ENCODE data around the gene BCAS4. TPM values are rescaled to one million over a fixed set of nuclear protein-coding genes. Genes with fewer than 3 reads are reported as not detected.

BCAS4 gene
- total RNA-seq, 1 experiment from 2014 or later = 34.8 TPM

DNA sequence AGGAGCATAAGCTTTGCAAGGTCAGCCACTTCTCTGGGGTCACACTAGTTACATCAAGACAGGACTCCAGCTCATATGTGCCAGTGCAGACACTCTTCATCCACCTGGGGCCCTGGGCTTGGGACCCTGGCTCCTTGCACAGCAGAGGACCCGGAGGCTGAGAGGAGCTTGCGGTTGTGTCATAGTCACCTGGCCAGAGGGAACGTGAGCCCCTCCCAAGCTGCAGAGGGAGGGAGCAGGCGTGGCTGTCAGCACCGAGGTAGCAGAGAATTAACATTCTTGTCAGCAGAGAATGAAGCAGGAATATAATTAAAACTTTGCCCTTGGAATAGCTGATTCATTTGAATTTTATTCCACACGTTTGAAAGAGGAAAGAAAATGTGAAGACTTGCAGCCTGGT, 36.8 kb downstream of the BCAS4 start:
- no peak overlapping the region for H3K27ac ChIP-seq (ENCODE audit: low read length)
- no TSS peak for BruUV-seq (replicated peaks)
- CTCF ChIA-PET = no interaction called here
- H3K36me3 ChIP-seq (ENCODE audit: control insufficient read depth, insufficient read depth, low read length) = no peaks in the 10 kb centered on the region
- in situ Hi-C loops (cut with HindIII; ENCODE audit: low pct_unique_long_range_greater_than_20kb, low sequenced_read_pairs) = no loop called here
- H3K4me1 ChIP-seq (ENCODE audit: control insufficient read depth, insufficient read depth, low read length) = no peaks in the 10 kb centered on the region
- TF ChIP-seq, protein P1, sequence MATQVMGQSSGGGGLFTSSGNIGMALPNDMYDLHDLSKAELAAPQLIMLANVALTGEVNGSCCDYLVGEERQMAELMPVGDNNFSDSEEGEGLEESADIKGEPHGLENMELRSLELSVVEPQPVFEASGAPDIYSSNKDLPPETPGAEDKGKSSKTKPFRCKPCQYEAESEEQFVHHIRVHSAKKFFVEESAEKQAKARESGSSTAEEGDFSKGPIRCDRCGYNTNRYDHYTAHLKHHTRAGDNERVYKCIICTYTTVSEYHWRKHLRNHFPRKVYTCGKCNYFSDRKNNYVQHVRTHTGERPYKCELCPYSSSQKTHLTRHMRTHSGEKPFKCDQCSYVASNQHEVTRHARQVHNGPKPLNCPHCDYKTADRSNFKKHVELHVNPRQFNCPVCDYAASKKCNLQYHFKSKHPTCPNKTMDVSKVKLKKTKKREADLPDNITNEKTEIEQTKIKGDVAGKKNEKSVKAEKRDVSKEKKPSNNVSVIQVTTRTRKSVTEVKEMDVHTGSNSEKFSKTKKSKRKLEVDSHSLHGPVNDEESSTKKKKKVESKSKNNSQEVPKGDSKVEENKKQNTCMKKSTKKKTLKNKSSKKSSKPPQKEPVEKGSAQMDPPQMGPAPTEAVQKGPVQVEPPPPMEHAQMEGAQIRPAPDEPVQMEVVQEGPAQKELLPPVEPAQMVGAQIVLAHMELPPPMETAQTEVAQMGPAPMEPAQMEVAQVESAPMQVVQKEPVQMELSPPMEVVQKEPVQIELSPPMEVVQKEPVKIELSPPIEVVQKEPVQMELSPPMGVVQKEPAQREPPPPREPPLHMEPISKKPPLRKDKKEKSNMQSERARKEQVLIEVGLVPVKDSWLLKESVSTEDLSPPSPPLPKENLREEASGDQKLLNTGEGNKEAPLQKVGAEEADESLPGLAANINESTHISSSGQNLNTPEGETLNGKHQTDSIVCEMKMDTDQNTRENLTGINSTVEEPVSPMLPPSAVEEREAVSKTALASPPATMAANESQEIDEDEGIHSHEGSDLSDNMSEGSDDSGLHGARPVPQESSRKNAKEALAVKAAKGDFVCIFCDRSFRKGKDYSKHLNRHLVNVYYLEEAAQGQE (IDR thresholded peaks at IDR 0.05; ENCODE audit: insufficient read depth in 1 of 2, low read depth in 2 of 2, low read length in 1 of 2) = no peak
- TF ChIP-seq SIN3A (IDR thresholded peaks at IDR 0.05; ENCODE audit: borderline replicate concordance, insufficient read depth, low read depth, low read length) (no peak), POLR2AphosphoS5 (IDR thresholded peaks at IDR 0.05; ENCODE audit: low read depth, low read length) (no peak), TCF7L2 (IDR thresholded peaks at IDR 0.05; ENCODE audit: low read depth, low read length) (no peak)
- TF ChIP-seq, protein P2, sequence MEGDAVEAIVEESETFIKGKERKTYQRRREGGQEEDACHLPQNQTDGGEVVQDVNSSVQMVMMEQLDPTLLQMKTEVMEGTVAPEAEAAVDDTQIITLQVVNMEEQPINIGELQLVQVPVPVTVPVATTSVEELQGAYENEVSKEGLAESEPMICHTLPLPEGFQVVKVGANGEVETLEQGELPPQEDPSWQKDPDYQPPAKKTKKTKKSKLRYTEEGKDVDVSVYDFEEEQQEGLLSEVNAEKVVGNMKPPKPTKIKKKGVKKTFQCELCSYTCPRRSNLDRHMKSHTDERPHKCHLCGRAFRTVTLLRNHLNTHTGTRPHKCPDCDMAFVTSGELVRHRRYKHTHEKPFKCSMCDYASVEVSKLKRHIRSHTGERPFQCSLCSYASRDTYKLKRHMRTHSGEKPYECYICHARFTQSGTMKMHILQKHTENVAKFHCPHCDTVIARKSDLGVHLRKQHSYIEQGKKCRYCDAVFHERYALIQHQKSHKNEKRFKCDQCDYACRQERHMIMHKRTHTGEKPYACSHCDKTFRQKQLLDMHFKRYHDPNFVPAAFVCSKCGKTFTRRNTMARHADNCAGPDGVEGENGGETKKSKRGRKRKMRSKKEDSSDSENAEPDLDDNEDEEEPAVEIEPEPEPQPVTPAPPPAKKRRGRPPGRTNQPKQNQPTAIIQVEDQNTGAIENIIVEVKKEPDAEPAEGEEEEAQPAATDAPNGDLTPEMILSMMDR (IDR thresholded peaks at IDR 0.05) = no peak
- no peak overlapping the region for H3K4me3 ChIP-seq (ENCODE audit: low read depth in 2 of 2, low read length in 2 of 2)
- H3K9me3 ChIP-seq (ENCODE audit: control insufficient read depth, insufficient read depth, low read depth, low read length) = no peaks in the 10 kb centered on the region
- ATAC-seq (no peak), DNase-seq (ENCODE audit: low read depth, low spot score) (no peak)
- no peaks in the 10 kb centered on the region for H3K27me3 ChIP-seq (ENCODE audit: control insufficient read depth, insufficient read depth, low read length)
- intact Hi-C loops (cut with micrococcal nuclease; ENCODE audit: unreplicated experiment) = no loop called here
- POLR2A ChIA-PET = interaction anchor here (0.7 kb wide), 1 partner anchor 350 kb away, joined by 7 read pairs; no protein-coding TSS in a partner anchor

DNA sequence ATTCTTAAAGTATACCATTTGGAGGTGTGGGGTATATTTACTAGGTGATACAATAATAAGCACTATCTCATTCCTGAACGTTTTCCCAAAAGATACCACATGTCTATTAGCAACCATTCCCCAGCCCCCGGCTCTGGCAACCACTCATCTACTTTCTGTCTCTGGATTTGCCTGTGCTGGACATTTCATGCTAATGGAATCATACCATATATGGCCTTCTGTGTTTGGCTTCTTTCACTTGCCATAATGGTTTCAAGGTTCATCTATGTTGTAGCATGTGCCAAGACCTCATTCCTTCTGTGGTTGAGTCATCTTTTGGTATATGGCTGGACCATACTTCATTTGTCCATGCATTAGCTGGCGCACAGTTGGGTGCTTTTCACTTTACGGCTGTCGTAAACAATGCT, 39.7 kb downstream of the BCAS4 start:
- Histone ChIP-seq H3K9me3 (ENCODE audit: control insufficient read depth, insufficient read depth, low read depth, low read length) (no peaks in the 10 kb centered on the region), H3K27ac (ENCODE audit: low read length) (no peak overlapping the region), H3K36me3 (ENCODE audit: control insufficient read depth, insufficient read depth, low read length) (no peaks in the 10 kb centered on the region), H3K4me1 (ENCODE audit: control insufficient read depth, insufficient read depth, low read length) (0 out of 2 replicates have a peak, but pooled peaks cover 3% of the 10 kb centered on the region), H3K27me3 (ENCODE audit: control insufficient read depth, insufficient read depth, low read length) (no peaks in the 10 kb centered on the region), H3K4me3 (ENCODE audit: low read depth in 2 of 2, low read length in 2 of 2) (no peak overlapping the region)
- POLR2A ChIA-PET = no interaction called here
- TF ChIP-seq, protein P1 (IDR thresholded peaks at IDR 0.05; ENCODE audit: insufficient read depth in 1 of 2, low read depth in 2 of 2, low read length in 1 of 2) = no peak
- no peak for TF ChIP-seq TCF7L2 (IDR thresholded peaks at IDR 0.05; ENCODE audit: low read depth, low read length)
- TF ChIP-seq, protein P2 (IDR thresholded peaks at IDR 0.05) = no peak
- TF ChIP-seq SIN3A (IDR thresholded peaks at IDR 0.05; ENCODE audit: borderline replicate concordance, insufficient read depth, low read depth, low read length) = no peak
- TF ChIP-seq POLR2AphosphoS5 (IDR thresholded peaks at IDR 0.05; ENCODE audit: low read depth, low read length) = no peak
- CTCF ChIA-PET = no interaction called here
- DNase-seq (ENCODE audit: low read depth, low spot score) (no peak), ATAC-seq (no peak)
- in situ Hi-C loops (cut with HindIII; ENCODE audit: low pct_unique_long_range_greater_than_20kb, low sequenced_read_pairs) = no loop called here
- no TSS peak for BruUV-seq (replicated peaks)
- intact Hi-C loops (cut with micrococcal nuclease; ENCODE audit: unreplicated experiment) = no loop called here

All from Panc1 (cell line).